Measurements from ENCODE around the gene NDUFA13. TPM values are rescaled to one million over a fixed set of nuclear protein-coding genes. Genes with fewer than 3 reads are reported as not detected.

Gene NDUFA13
- total RNA-seq, 4 donors from 2014 or later = 21.1 to 100 (median 76.0) TPM

GRCh38 chr19:19532806-19533701, 17.0 kb downstream of the NDUFA13 start:
- in situ Hi-C loops (cut with MboI; ENCODE audit: low pct_ligation_motif_present in 1 of 4, low pct_unique_long_range_greater_than_20kb in 1 of 4, low sequenced_read_pairs in 3 of 4) (loop anchor here (5.0 to 25.0 kb wide), 5 partner anchors 104 to 754 kb away; partner anchors contain the start of genes GMIP (in 4 of the 4) and LPAR2 (in 1 of the 4)), intact Hi-C loops (cut with DNase I; ENCODE audit: low total_unique reads) (loop anchor here (2.0 to 10.0 kb wide), 2 partner anchors 114 to 422 kb away; no protein-coding TSS in a partner anchor)
- DNase-seq = no peak
- 66 to 78% methylated on average over 6 to 13 of the region's 14 CpGs for WGBS, 2 donors (ENCODE audit: low coverage in 1 of 2)
- Histone ChIP-seq H3K27me3 (peaks cover 15% of the 10 kb centered on the region), H3K36me3 (no peaks in the 10 kb centered on the region), H3K27ac (no peak overlapping the region), H3K4me1 (peaks cover 2 to 18% (median 10%) of the 10 kb centered on the region in 4 donors), H3K9me3 (no peaks in the 10 kb centered on the region), H3K4me3 (no peak overlapping the region)
- TF ChIP-seq POLR2A (IDR thresholded peaks at IDR 0.05) (no peak), EP300 (IDR thresholded peaks at IDR 0.05; ENCODE audit: low read depth) (no peak), POLR2AphosphoS5 (IDR thresholded peaks at IDR 0.05) (no peak)
- TF ChIP-seq, protein P1, sequence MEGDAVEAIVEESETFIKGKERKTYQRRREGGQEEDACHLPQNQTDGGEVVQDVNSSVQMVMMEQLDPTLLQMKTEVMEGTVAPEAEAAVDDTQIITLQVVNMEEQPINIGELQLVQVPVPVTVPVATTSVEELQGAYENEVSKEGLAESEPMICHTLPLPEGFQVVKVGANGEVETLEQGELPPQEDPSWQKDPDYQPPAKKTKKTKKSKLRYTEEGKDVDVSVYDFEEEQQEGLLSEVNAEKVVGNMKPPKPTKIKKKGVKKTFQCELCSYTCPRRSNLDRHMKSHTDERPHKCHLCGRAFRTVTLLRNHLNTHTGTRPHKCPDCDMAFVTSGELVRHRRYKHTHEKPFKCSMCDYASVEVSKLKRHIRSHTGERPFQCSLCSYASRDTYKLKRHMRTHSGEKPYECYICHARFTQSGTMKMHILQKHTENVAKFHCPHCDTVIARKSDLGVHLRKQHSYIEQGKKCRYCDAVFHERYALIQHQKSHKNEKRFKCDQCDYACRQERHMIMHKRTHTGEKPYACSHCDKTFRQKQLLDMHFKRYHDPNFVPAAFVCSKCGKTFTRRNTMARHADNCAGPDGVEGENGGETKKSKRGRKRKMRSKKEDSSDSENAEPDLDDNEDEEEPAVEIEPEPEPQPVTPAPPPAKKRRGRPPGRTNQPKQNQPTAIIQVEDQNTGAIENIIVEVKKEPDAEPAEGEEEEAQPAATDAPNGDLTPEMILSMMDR (IDR thresholded peaks at IDR 0.05) = no peak

- TF ChIP-seq EP300 (IDR thresholded peaks at IDR 0.05; ENCODE audit: low read depth) (no peak), POLR2AphosphoS5 (IDR thresholded peaks at IDR 0.05) (no peak), POLR2A (IDR thresholded peaks at IDR 0.05) (no peak)
- TF ChIP-seq, protein P1 (IDR thresholded peaks at IDR 0.05) = no peak
- intact Hi-C loops (cut with DNase I; ENCODE audit: low total_unique reads) = loop anchor here (2.0 to 10.0 kb wide), 2 partner anchors 113 to 421 kb away; no protein-coding TSS in a partner anchor
These were observed 17.8 kb downstream of the NDUFA13 start for GRCh38 chr19:19533841-19534240.

DNA sequence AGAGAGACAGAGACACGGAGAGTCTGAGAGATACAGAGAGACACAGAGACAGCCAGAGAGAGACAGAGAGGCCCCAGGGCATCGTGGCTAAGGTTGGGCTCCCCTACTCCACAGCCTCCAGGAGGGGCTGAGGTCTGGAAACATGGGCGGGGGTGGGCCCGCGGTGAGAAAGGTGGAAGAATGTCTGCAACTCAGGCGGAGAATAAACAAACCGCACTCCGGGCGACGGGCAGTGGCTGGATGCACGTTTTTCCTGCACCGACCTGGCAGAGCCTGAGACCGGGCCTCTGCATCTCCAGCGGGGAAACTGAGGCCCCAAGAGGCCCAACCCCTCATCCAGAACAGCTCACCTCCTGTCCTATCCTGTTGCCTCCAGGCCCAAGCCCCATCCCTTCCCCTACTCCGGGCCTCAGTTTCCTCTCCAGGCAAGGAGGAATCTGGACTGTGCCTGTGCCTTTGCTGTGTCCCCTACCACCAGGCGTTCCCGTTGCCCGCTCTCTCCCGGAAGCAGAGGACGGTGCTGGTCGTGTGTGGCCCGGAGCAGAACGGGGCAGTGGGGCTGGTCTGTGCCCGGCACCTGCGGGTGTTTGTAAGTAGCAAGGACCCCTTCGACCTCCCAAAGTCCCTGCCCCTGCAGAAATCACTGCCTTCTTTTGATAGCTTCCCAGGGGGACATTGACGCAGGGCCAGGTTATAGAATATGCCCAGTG, 18.7 kb downstream of the NDUFA13 start:
- intact Hi-C loops (cut with DNase I; ENCODE audit: low total_unique reads) = loop anchor here (10.0 kb wide), 1 partner anchor 420 kb away; no protein-coding TSS in a partner anchor
- peaks cover 32% of the 10 kb centered on the region for H3K27me3 ChIP-seq
- in situ Hi-C loops (cut with MboI; ENCODE audit: low pct_ligation_motif_present in 1 of 4, low pct_unique_long_range_greater_than_20kb in 1 of 4, low sequenced_read_pairs in 3 of 4) = loop anchor here (5.0 to 25.0 kb wide), 5 partner anchors 103 to 753 kb away; partner anchors contain the start of genes GMIP (in 4 of the 4) and LPAR2 (in 1 of the 4)
- DNase-seq = no peak
- H3K9me3 ChIP-seq = no peaks in the 10 kb centered on the region
- WGBS, 2 donors (ENCODE audit: low coverage in 1 of 2) = 80 to 94% methylated on average over 2 to 24 of the region's 27 CpGs
- H3K27ac ChIP-seq = no peak overlapping the region
- H3K36me3 ChIP-seq = no peaks in the 10 kb centered on the region
- TF ChIP-seq, protein P1 (IDR thresholded peaks at IDR 0.05) = no peak
- TF ChIP-seq EP300 (IDR thresholded peaks at IDR 0.05; ENCODE audit: low read depth) (no peak), POLR2A (IDR thresholded peaks at IDR 0.05) (no peak), POLR2AphosphoS5 (IDR thresholded peaks at IDR 0.05) (no peak)
- H3K4me1 ChIP-seq = peaks cover 6 to 26% (median 19%) of the 10 kb centered on the region in 4 donors
- no peak overlapping the region for H3K4me3 ChIP-seq

More at GRCh38 chr19:19533841-19534240, 17.8 kb downstream of the NDUFA13 start:
- no peak for DNase-seq
- Histone ChIP-seq H3K36me3 (no peaks in the 10 kb centered on the region), H3K4me1 (peaks cover 6 to 26% (median 18%) of the 10 kb centered on the region in 4 donors), H3K9me3 (no peaks in the 10 kb centered on the region), H3K27me3 (peaks cover 23% of the 10 kb centered on the region), H3K27ac (no peak overlapping the region), H3K4me3 (no peak overlapping the region)
- 87 to 100% methylated on average over 1 to 6 of the region's 6 CpGs for WGBS, 2 donors (ENCODE audit: low coverage in 1 of 2)
- in situ Hi-C loops (cut with MboI; ENCODE audit: low pct_ligation_motif_present in 1 of 4, low pct_unique_long_range_greater_than_20kb in 1 of 4, low sequenced_read_pairs in 3 of 4) = loop anchor here (5.0 to 25.0 kb wide), 5 partner anchors 103 to 753 kb away; partner anchors contain the start of genes GMIP (in 4 of the 4) and LPAR2 (in 1 of the 4)
